ENCODE data around the gene CADM2. TPM values are rescaled to one million over a fixed set of nuclear protein-coding genes. Genes with fewer than 3 reads are reported as not detected.

Gene CADM2
- total RNA-seq, 8 experiments from 2014 or later = 0.15 to 19.2 (median 4.8) TPM

DNA sequence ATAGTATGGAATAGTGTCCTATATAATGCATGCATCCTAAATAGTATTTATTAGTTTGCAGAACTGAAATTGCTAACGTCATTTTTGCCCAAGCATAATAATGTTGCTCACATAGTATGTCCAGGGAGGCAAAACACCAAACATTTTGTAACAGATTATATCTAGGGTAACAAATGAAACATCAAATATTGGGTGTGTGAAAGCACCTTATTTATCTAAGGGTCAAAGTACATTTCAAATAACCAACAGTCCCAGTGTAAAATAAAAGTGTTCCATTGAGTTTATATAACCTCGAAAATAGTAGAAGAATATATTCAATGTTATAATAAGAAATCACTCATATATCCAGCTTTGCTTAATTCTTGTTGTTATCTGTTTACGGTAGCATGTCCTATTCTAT, 363.1 kb downstream of the CADM2 start:
- Histone ChIP-seq H3K4me1 (replicated peaks in 1 of 2) (no peaks in the 10 kb centered on the region), H3K4me3 (no peak overlapping the region), H3K27ac (no peak overlapping the region)
- in situ Hi-C loops (cut with MboI; ENCODE audit: low pct_unique_long_range_greater_than_20kb in 2 of 9, low sequenced_read_pairs in 9 of 9, unreplicated experiment in 9 of 9) = no loop called here
- no peak for ATAC-seq (replicated peaks in 6 of 8)
- 13 to 93% (median 71%) methylated on average over 2 to 3 of the region's 3 CpGs for WGBS, 10 experiments

DNA sequence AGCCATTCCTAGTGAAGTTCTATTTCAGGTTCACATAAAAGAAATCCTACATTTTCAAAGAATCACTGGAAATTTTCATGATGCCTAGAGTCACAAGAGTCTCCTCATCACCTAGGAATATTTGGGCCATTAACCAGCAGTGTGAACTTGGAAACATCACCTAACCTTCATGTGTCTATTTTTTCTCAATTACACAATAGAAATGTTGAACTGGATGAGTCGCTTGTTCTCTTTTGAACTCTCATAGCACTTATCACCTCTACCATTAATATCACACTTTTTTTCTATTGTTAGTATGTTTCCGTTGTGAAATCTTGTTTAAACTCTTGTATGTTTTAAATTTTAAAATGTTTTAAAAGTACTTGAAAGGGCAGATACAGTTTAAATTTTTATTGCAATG, 371.3 kb downstream of the CADM2 start:
- whole genome bisulfite sequencing, 10 experiments = 0 to 100% (median 50%) methylated on average over 1 to 2 of the region's 2 CpGs; no CpG with 5 or more reads in 1 of the 10 experiments
- ATAC-seq (replicated peaks in 6 of 8) = no peak
- in situ Hi-C loops (cut with MboI; ENCODE audit: low pct_unique_long_range_greater_than_20kb in 2 of 9, low sequenced_read_pairs in 9 of 9, unreplicated experiment in 9 of 9) = no loop called here
- Histone ChIP-seq H3K27ac (no peak overlapping the region), H3K4me1 (replicated peaks in 1 of 2) (no peaks in the 10 kb centered on the region), H3K4me3 (no peak overlapping the region)

DNA sequence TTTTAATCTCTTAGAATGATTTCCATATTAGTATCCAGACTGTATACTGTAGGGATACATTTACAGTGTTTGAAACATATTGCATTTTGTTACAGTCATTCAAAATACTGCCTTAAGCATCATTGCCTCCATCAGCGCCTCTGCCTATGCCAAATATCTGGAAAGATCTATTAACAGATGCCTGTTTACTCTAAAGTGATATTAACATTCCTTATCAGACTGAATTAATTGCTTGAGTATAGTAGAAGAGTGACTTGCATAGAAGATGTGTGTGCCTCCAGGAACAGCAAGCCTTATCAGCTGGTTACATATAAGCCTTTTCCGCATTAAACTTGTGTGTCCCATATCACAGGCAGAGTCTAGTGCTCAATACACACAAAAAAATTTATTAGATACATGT, 379.1 kb downstream of the CADM2 start:
- in situ Hi-C loops (cut with MboI; ENCODE audit: low pct_unique_long_range_greater_than_20kb in 2 of 9, low sequenced_read_pairs in 9 of 9, unreplicated experiment in 9 of 9) = no loop called here
- Histone ChIP-seq H3K27ac (no peak overlapping the region), H3K4me1 (replicated peaks in 1 of 2) (no peaks in the 10 kb centered on the region), H3K4me3 (no peak overlapping the region)
- 0 to 100% (median 83%) methylated on average over 1 to 2 of the region's 2 CpGs; no CpG with 5 or more reads in 4 of the 10 experiments for WGBS, 10 experiments
- ATAC-seq (replicated peaks in 6 of 8) = no peak

DNA sequence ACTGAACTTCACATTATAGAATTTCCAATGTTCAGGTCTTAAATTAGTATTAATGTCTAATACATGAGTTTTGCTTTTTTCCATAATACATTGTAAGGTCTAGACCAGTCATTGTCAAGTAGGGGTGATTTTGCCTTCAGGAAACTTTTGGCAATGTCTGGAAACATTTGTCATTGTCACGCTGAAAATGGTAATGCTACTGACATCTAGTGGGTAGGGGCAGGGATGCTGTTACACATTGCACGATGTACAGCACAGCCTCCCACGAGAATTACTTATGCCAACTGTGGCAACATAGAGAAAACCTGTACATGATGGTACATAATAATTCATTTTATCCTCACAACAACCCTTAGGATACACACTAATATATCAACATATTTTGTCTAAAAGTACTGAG, 384.1 kb downstream of the CADM2 start:
- H3K27ac ChIP-seq = no peak overlapping the region
- in situ Hi-C loops (cut with MboI; ENCODE audit: low pct_unique_long_range_greater_than_20kb in 2 of 9, low sequenced_read_pairs in 9 of 9, unreplicated experiment in 9 of 9) = no loop called here
- ATAC-seq (replicated peaks in 6 of 8) = no peak
- H3K4me1 ChIP-seq (replicated peaks in 1 of 2) = no peaks in the 10 kb centered on the region
- WGBS, 10 experiments = 0 to 80% (median 32%) methylated on average over 1 to 3 of the region's 3 CpGs; no CpG with 5 or more reads in 2 of the 10 experiments
- no peak overlapping the region for H3K4me3 ChIP-seq

DNA sequence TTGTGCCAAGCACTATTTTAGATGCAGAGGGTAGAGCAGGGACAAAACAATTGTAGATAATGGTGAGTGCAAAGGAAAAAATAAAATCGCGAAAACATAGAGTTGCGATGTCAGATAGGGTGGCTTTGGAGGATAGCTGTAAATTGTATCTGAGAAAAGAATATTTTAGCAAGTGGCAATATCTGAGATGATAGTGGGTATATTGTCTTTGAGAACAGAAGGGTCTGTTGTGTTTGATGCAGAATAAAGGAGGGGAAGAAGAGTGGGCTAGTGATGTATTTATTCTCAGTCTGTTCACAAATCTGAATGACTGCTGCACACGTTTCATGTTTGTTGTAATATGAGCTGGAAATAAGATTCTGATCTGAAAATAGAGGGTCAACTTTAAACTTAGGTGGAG, 396.8 kb downstream of the CADM2 start:
- in situ Hi-C loops (cut with MboI; ENCODE audit: low pct_unique_long_range_greater_than_20kb in 2 of 9, low sequenced_read_pairs in 9 of 9, unreplicated experiment in 9 of 9) = no loop called here
- Histone ChIP-seq H3K27ac (no peak overlapping the region), H3K4me3 (no peak overlapping the region), H3K4me1 (replicated peaks in 1 of 2) (peaks cover 0 to 2% of the 10 kb centered on the region in 2 donors)
- WGBS, 10 experiments = 17 to 100% (median 88%) methylated on average over 1 to 4 of the region's 4 CpGs; no CpG with 5 or more reads in 1 of the 10 experiments
- ATAC-seq (replicated peaks in 6 of 8) = no peak

DNA sequence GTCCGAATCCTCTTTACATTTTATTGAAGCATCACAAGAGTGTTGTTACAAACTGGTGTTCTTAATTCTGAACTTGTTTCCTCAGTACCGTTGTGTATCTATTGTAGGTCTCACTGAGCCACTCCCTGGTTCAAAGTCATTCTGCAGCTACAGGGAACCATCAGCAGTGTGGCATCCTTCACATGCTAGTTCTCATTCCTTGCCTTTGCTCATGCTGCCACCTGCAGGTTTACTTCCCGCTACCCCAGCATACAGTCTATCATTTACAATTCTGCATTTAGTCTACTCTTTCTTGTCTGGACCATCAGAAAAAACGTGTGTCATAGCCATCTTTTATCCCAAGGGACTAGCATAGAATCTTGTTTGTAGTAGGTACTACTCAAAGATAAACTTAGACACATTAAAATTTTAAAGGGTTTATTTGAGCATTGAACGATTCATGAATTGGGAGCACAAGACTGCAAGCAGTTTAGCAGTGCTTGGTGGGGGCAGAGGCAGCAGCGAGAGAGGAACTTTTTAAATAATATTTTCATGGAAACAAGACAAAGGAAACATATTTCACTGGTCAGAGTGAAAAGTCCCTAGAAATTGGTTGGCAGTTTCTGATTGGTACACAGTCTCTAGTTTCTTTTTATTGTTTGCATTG, 402.1 kb downstream of the CADM2 start:
- ATAC-seq (replicated peaks in 6 of 8) = peak; percentile 29 to 100 (median 97)
- WGBS, 10 experiments = 3 to 77% (median 36%) methylated on average over 3 to 6 of the region's 6 CpGs
- Histone ChIP-seq H3K27ac (no peak overlapping the region), H3K4me3 (no peak overlapping the region), H3K4me1 (replicated peaks in 1 of 2) (peaks cover 3 to 14% of the 10 kb centered on the region in 2 donors)
- in situ Hi-C loops (cut with MboI; ENCODE audit: low pct_unique_long_range_greater_than_20kb in 2 of 9, low sequenced_read_pairs in 9 of 9, unreplicated experiment in 9 of 9) = no loop called here

DNA sequence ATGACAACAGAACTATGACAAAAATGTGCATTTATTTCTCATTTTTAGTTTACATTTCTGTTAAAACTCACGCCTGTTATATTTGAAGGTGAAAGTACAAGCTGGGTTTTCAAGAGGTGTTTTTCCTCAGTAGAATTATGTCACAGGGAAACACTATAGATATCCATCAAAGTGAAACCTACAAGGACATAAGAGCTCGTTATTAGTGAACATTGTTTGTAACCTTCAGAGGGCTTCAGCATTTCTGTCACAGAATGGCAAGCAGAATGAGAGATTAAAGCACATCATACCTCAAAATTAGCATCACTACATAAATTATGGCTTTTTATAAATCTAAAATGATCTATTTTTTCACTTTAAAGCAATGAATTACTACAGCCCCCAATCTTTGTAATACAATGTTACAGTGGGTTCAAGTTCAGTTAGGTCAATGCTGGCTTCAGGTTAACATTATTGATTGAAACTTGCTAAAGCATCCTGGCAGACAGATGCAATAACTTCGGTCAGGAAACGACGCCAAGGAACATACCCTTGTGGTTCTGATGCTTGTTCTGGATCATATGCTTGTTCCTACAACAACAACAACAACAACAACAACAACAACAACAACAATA, 405.6 kb downstream of the CADM2 start:
- H3K27ac ChIP-seq = no peak overlapping the region
- peaks cover 3 to 17% of the 10 kb centered on the region in 2 donors for H3K4me1 ChIP-seq (replicated peaks in 1 of 2)
- peak in 4 of 8 experiments; percentile 34 to 75 (median 74) for ATAC-seq (replicated peaks in 6 of 8)
- WGBS, 10 experiments = 0 to 68% (median 43%) methylated on average over 1 to 5 of the region's 5 CpGs; no CpG with 5 or more reads in 2 of the 10 experiments
- in situ Hi-C loops (cut with MboI; ENCODE audit: low pct_unique_long_range_greater_than_20kb in 2 of 9, low sequenced_read_pairs in 9 of 9, unreplicated experiment in 9 of 9) = no loop called here
- H3K4me3 ChIP-seq = no peak overlapping the region

DNA sequence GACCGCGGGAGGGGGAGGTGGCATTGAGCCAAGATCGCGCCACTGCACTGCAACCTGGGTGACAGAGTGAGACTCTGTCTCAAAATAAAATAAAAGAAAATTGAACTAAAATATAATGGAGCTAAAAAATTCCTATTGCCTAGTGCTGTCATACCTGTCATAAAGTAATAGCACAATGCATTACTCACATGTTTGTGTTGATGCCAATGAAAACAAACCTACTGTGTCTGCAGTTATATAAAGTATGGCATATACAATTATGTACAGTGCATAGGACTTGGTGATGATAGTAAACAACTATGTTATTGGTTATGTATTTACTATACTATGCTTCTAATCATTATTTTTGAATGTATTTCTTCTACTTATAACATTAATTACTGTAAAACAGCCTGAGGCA, 411.6 kb downstream of the CADM2 start:
- Histone ChIP-seq H3K4me3 (no peak overlapping the region), H3K27ac (no peak overlapping the region), H3K4me1 (replicated peaks in 1 of 2) (peaks cover 0 to 6% of the 10 kb centered on the region in 2 donors)
- ATAC-seq (replicated peaks in 6 of 8) = no peak
- 52 to 100% (median 90%) methylated on average over 2 to 4 of the region's 4 CpGs; no CpG with 5 or more reads in 3 of the 10 experiments for WGBS, 10 experiments
- in situ Hi-C loops (cut with MboI; ENCODE audit: low pct_unique_long_range_greater_than_20kb in 2 of 9, low sequenced_read_pairs in 9 of 9, unreplicated experiment in 9 of 9) = no loop called here

DNA sequence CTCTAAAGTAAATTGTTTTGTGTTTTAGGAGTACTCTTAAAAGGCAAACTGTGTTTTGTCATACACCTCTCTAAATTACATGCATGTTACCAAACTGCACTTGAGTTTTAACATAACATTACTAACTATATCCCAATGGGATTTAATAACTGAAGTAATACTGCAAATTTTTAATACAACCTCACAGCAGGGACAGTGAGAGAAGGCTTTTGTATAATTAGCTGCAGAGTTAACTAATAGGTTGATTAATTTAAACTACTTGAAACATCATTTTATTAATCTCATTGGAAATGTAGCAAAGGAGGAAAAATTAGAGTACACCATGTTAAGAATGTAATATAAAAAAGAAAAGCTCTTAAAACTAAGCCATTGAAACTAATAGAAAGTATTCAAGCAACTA, 417.3 kb downstream of the CADM2 start:
- ATAC-seq (replicated peaks in 6 of 8) = no peak
- H3K27ac ChIP-seq = no peak overlapping the region
- H3K4me3 ChIP-seq = no peak overlapping the region
- in situ Hi-C loops (cut with MboI; ENCODE audit: low pct_unique_long_range_greater_than_20kb in 2 of 9, low sequenced_read_pairs in 9 of 9, unreplicated experiment in 9 of 9) = no loop called here
- no peaks in the 10 kb centered on the region for H3K4me1 ChIP-seq (replicated peaks in 1 of 2)

DNA sequence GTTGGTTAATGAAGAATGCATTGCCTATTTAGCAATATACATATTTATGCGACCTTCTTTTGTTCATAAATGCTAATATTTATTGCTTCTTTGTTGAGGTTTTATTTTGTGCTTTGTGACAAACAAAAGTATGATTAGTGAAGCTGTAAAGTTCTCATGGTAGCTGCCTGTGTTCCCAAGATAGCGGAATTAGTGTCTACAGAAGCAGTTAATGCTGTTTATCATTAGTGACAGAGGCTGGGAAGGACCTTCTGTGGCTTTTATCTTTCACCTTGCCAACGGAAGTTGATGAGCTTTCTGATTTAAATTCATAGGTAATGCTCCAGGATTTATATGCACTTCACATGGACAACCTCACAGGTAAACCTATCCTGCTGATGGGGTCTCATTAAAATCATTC, 418.3 kb downstream of the CADM2 start:
- WGBS, 10 experiments = 6 to 90% (median 50%) methylated on average over 1 to 3 of the region's 3 CpGs; no CpG with 5 or more reads in 1 of the 10 experiments
- Histone ChIP-seq H3K4me1 (replicated peaks in 1 of 2) (no peaks in the 10 kb centered on the region), H3K4me3 (no peak overlapping the region), H3K27ac (no peak overlapping the region)
- in situ Hi-C loops (cut with MboI; ENCODE audit: low pct_unique_long_range_greater_than_20kb in 2 of 9, low sequenced_read_pairs in 9 of 9, unreplicated experiment in 9 of 9) = no loop called here
- no peak for ATAC-seq (replicated peaks in 6 of 8)

DNA sequence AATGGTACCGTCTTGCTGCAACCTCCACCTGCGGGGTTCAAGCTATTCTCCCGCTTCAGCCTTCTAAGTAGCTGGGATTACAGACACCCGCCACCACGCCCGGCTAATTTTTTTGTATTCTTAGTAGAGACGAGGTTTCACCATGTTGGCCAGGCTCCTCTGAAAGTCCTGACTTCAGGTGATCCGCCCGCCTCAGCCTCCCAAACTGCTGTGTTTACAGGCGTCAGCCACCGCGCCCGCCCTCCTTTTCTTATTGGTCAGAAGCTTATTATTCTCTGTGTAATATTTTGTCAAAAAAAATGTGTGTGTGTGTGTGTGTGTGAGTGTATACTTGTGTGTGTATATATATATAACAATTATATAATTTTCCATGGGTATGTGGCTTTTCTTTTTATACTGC, 425.6 kb downstream of the CADM2 start:
- no peak for ATAC-seq (replicated peaks in 6 of 8)
- WGBS, 10 experiments = 30 to 99% (median 82%) methylated on average over 3 to 12 of the region's 13 CpGs; no CpG with 5 or more reads in 2 of the 10 experiments
- H3K4me1 ChIP-seq (replicated peaks in 1 of 2) = no peaks in the 10 kb centered on the region
- in situ Hi-C loops (cut with MboI; ENCODE audit: low pct_unique_long_range_greater_than_20kb in 2 of 9, low sequenced_read_pairs in 9 of 9, unreplicated experiment in 9 of 9) = no loop called here
- H3K27ac ChIP-seq = no peak overlapping the region
- no peak overlapping the region for H3K4me3 ChIP-seq

DNA sequence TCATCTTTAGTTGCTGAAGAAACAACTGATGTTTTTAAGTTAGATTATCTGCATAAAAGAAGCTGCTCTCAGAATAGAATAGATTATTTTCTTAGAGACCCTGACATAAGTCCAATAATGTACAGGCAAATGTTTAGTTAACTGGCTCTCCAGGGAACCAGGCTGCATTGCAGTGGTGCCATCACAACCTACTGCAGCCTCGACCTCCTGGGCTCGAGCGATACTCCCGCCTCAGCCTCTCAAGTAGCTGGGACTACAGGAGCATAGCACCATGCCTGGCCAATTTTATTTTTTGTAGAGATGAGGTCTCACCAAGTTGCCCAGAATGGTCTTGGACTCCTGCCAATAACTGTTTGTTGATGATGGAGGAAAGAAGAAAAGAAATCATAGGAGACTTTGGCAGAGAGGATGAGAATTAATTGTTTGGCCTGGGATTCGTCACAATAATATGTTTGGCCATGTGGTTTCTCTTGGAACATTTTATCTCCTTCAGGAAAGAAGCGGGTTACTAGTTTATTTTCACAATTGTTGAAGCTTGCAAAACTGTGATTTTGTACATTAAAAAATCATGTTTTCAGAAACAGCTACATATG, 429.2 kb downstream of the CADM2 start:
- ATAC-seq (replicated peaks in 6 of 8) = no peak
- H3K4me3 ChIP-seq = no peak overlapping the region
- WGBS, 10 experiments = 14 to 100% (median 83%) methylated on average over 1 to 6 of the region's 6 CpGs; no CpG with 5 or more reads in 3 of the 10 experiments

DNA sequence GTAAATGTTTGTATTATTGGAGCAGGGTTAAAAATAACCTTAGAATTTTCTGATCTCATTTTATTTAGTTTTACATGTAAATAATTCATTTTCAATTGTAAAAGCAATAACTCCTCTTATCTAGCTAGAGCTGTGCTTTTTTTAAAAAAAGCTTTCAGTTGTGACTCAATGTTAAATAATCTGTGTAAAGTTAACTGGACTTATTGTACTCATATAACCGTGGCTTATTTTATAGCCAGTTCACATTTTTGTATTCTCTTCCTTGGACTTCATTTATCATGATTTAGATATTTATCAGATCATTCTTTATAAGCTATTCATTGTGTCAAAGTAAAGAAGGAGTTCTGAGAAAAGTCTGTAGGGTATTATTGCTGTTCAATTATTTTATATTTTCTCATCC, 435.6 kb downstream of the CADM2 start:
- H3K4me3 ChIP-seq = no peak overlapping the region
- no peak for ATAC-seq (replicated peaks in 6 of 8)
- in situ Hi-C loops (cut with MboI; ENCODE audit: low pct_unique_long_range_greater_than_20kb in 2 of 9, low sequenced_read_pairs in 9 of 9, unreplicated experiment in 9 of 9) = no loop called here
- WGBS, 10 experiments = 0 to 82% (median 22%) methylated on average over 1 of the region's 1 CpG
- H3K4me1 ChIP-seq (replicated peaks in 1 of 2) = no peaks in the 10 kb centered on the region
- H3K27ac ChIP-seq = no peak overlapping the region

More for the DNA sequence above, 429.2 kb downstream of the CADM2 start:
- Histone ChIP-seq H3K27ac (no peak overlapping the region), H3K4me1 (replicated peaks in 1 of 2) (no peaks in the 10 kb centered on the region)
- in situ Hi-C loops (cut with MboI; ENCODE audit: low pct_unique_long_range_greater_than_20kb in 2 of 9, low sequenced_read_pairs in 9 of 9, unreplicated experiment in 9 of 9) = no loop called here
